Measurements from ENCODE around the gene GPC2. TPM values are rescaled to one million over a fixed set of nuclear protein-coding genes. Genes with fewer than 3 reads are reported as not detected.
"Not testable (repeated sequence)": the region's sequence is repeated elsewhere in the genome, so short reads cannot be mapped to it uniquely, and the experiment has no call there.

The GPC2 gene
- total RNA-seq, 1 donor from 2014 or later = 65.2 TPM

DNA sequence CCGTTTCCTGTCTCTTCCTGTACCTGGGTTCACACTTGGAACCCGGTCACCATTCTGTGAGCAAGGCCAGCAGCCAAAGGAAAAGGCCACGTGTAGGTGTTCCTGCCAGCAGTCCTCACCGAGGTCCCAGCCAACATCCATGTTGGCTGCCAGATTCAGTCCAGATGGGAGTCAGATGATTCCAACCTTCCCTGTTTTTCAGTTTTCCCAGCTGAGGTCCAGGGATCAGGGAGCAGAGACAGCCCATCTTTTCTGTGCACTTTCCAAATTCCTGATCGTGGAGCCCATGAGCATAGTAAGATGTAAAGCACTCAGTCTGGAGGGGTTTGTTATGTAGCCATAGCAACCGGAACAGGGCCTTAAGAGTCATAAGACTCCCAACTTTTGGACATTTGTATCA, 38.7 kb upstream of the GPC2 start:
- H3K27me3 Mint-ChIP-seq = peaks cover 2% of the 10 kb centered on the region
- H3K36me3 Mint-ChIP-seq (ENCODE audit: insufficient read depth) = no peaks in the 10 kb centered on the region
- H3K27ac Mint-ChIP-seq = peak overlapping the region; percentile 59
- TF ChIP-seq, protein P1, sequence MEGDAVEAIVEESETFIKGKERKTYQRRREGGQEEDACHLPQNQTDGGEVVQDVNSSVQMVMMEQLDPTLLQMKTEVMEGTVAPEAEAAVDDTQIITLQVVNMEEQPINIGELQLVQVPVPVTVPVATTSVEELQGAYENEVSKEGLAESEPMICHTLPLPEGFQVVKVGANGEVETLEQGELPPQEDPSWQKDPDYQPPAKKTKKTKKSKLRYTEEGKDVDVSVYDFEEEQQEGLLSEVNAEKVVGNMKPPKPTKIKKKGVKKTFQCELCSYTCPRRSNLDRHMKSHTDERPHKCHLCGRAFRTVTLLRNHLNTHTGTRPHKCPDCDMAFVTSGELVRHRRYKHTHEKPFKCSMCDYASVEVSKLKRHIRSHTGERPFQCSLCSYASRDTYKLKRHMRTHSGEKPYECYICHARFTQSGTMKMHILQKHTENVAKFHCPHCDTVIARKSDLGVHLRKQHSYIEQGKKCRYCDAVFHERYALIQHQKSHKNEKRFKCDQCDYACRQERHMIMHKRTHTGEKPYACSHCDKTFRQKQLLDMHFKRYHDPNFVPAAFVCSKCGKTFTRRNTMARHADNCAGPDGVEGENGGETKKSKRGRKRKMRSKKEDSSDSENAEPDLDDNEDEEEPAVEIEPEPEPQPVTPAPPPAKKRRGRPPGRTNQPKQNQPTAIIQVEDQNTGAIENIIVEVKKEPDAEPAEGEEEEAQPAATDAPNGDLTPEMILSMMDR (IDR thresholded peaks at IDR 0.05; ENCODE audit: unreplicated experiment) = no peak
- H3K4me1 Mint-ChIP-seq (ENCODE audit: low read depth) = peaks cover 4% of the 10 kb centered on the region
- no peaks in the 10 kb centered on the region for H3K9me3 Mint-ChIP-seq (ENCODE audit: low read depth)
- DNase-seq (ENCODE audit: low spot score, unreplicated experiment) = no peak
- H3K4me3 Mint-ChIP-seq (ENCODE audit: low read depth) = no peak overlapping the region

DNA sequence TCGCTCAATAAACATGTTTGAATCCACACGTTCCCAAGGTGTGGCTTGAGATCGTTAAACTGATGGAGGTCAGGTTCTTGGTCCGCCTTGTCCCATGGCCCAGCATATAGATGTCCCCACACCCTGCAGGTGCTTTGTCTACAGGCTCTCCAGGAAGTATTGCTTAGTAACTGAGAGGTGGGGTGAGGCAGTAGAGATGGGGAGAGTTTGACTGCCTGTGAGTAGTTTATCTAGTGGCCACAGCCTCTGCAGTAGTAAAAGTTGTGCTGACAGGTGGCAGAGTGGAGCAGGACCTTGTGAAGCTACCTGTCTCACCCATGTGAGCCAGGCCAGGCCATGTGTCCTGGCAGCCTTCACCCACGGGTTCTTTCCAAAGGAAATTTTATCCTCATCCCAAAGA, 37.2 kb upstream of the GPC2 start:
- Mint-ChIP-seq H3K27me3 (peaks cover 11% of the 10 kb centered on the region), H3K27ac (peak overlapping the region; percentile 34)
- DNase-seq (ENCODE audit: low spot score, unreplicated experiment); H3K4me3 Mint-ChIP-seq (ENCODE audit: low read depth); H3K36me3 Mint-ChIP-seq (ENCODE audit: insufficient read depth); H3K9me3 Mint-ChIP-seq (ENCODE audit: low read depth); H3K4me1 Mint-ChIP-seq (ENCODE audit: low read depth): not testable (repeated sequence)

DNA sequence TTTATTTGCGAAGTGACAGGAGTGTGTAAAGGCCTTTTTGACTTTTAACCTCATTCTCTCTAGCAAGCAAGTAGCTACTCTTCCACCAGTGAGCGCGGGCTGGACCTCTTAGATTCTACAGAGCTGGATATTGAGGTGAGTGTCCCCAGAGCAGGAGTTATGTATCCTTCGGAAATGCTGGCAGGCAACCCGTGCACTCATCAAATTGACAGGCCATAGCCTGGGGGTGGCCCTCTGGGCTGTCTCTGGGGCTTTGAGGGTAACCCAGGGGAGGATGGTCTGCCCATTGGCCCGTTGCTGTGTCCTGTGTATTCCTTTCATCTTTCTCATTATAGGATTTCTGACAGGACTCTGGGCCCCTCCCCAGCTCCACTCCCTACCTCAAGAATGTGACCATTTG, 36.5 kb upstream of the GPC2 start:
- peak overlapping the region; percentile 34 for H3K27ac Mint-ChIP-seq
- H3K4me1 Mint-ChIP-seq (ENCODE audit: low read depth) = peaks cover 15% of the 10 kb centered on the region
- TF ChIP-seq, protein P1 (IDR thresholded peaks at IDR 0.05; ENCODE audit: unreplicated experiment) = no peak
- DNase-seq (ENCODE audit: low spot score, unreplicated experiment) = no peak
- H3K36me3 Mint-ChIP-seq (ENCODE audit: insufficient read depth) = peaks cover 2% of the 10 kb centered on the region
- no peak overlapping the region for H3K4me3 Mint-ChIP-seq (ENCODE audit: low read depth)
- H3K9me3 Mint-ChIP-seq (ENCODE audit: low read depth) = no peaks in the 10 kb centered on the region
- peaks cover 12% of the 10 kb centered on the region for H3K27me3 Mint-ChIP-seq

DNA sequence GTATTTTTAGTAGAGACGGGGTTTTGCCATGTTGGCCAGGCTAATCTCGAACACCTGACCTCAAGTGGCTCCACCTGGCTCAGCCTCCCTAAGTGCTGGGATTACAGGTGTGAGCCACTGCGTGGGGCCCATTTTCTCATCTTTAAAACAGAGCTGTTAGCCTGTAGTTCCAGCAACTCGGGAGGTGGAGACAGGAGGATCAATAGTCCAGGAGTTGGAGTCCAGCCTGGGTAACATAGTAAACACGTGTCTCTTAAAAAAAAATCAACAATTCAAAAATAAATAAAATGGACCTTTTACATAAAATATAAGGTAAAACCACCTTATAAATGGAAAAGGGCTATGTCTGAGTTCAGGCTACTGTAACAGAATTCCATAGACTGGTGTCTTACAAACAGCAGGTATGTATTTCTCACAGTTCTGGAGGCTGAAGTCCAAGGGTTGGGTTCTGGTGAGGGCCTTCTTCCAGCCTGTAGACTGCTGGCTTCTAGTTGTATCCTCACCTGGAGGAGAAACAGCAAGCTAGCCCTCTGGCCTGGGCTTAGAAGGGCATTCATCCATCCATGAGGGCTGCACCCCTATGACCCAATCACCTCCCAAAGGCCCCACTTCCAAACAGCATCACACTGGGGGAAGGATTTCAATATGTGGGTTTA, 35.6 kb upstream of the GPC2 start:
- Mint-ChIP-seq H3K4me3 (ENCODE audit: low read depth) (no peak overlapping the region), H3K9me3 (ENCODE audit: low read depth) (no peaks in the 10 kb centered on the region), H3K36me3 (ENCODE audit: insufficient read depth) (peaks cover 2% of the 10 kb centered on the region), H3K27me3 (peaks cover 12% of the 10 kb centered on the region), H3K27ac (no peak overlapping the region), H3K4me1 (ENCODE audit: low read depth) (peaks cover 17% of the 10 kb centered on the region)
- DNase-seq (ENCODE audit: low spot score, unreplicated experiment) = no peak
- TF ChIP-seq, protein P1 (IDR thresholded peaks at IDR 0.05; ENCODE audit: unreplicated experiment) = no peak

DNA sequence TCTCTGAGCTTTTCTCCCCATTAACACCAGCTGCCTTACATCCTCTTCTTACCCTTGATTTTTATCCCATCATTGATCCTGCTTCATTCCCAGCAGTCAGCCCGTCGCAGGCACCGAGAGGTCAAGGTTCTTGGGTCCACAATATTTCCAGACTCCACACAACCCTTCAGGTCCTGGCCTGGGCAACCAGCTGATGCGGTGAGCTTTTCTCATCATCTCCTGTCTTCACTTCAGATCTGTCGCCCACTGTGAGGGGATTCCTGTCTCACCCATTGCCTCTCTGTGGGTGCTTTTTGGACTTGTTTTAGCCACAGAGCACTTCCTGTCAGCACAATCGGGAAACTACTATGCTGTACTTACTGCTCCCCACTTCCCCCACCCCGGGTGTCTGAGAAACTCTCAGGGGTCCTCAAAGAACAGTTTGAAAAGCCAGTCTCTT, 34.2 kb upstream of the GPC2 start:
- H3K27me3 Mint-ChIP-seq = peaks cover 12% of the 10 kb centered on the region
- H3K9me3 Mint-ChIP-seq (ENCODE audit: low read depth) = no peaks in the 10 kb centered on the region
- no peak for DNase-seq (ENCODE audit: low spot score, unreplicated experiment)
- H3K27ac Mint-ChIP-seq = no peak overlapping the region
- no peak overlapping the region for H3K4me3 Mint-ChIP-seq (ENCODE audit: low read depth)
- H3K4me1 Mint-ChIP-seq (ENCODE audit: low read depth) = peaks cover 17% of the 10 kb centered on the region
- peaks cover 2% of the 10 kb centered on the region for H3K36me3 Mint-ChIP-seq (ENCODE audit: insufficient read depth)
- TF ChIP-seq, protein P1 (IDR thresholded peaks at IDR 0.05; ENCODE audit: unreplicated experiment) = no peak

DNA sequence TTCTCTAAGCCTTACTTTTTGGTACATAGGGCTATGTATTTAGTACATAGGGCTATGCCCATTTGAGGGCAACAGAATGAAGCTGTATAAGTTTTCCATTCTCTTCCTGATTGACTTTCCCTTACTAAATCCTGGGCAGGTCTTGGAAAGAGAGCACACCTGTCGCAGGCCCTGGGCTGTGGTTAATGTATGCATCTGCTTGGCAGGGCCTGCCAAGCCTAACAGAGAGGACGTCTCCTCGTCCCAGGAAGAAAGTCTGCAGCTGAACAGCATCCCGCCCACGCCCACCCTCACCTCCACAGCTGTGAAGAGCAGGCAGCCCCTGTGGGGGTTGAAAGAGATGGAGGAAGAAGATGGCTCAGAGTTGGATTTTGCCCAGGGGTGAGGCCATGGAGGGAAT, 33.6 kb upstream of the GPC2 start:
- no peak for DNase-seq (ENCODE audit: low spot score, unreplicated experiment)
- TF ChIP-seq, protein P1 (IDR thresholded peaks at IDR 0.05; ENCODE audit: unreplicated experiment) = no peak
- Mint-ChIP-seq H3K4me1 (ENCODE audit: low read depth) (peaks cover 17% of the 10 kb centered on the region), H3K4me3 (ENCODE audit: low read depth) (no peak overlapping the region), H3K9me3 (ENCODE audit: low read depth) (no peaks in the 10 kb centered on the region), H3K27me3 (peaks cover 12% of the 10 kb centered on the region), H3K27ac (no peak overlapping the region), H3K36me3 (ENCODE audit: insufficient read depth) (peaks cover 2% of the 10 kb centered on the region)
